OCI-LY3 (cell line): ENCODE measurements around the gene GFRA4.

Source experiments
- CTCF ChIP-seq: fragments of 200-600, 300-600 bp; sonication (generic); IDR thresholded peaks from 2 replicates; pipeline ENCODE4 v1.5.1; 2014; ENCODE audit warnings: antibody characterized with exemption, low read length, low read depth
- EZH2phosphoT487 ChIP-seq: fragments of 200-600 bp; shearing (Covaris generic); IDR thresholded peaks from 2 replicates; pipeline ENCODE4 v1.6.1; 2018; ENCODE audit warnings: antibody characterized with exemption, mixed run types, low read depth

GRCh38 chr20:3671986-3672546, 8.9 kb upstream of the GFRA4 start:
- no peak for TF ChIP-seq CTCF
- TF ChIP-seq EZH2phosphoT487: no peak
